Stimulated activated CD8-positive, alpha-beta memory T cell treated with anti-CD3 and anti-CD28 coated beads, Interleukin-12 subunit alpha, Interleukin-12 subunit beta, amount 100 ng/mL, for 1 hour (primary cell): ENCODE data around the gene AAGAB.

Source experiments
- DNase-seq: peaks from one replicate; pipeline ENCODE4 v3.0.0-alpha.2; 2020; ENCODE audit warnings: low read depth

The AAGAB gene

DNA sequence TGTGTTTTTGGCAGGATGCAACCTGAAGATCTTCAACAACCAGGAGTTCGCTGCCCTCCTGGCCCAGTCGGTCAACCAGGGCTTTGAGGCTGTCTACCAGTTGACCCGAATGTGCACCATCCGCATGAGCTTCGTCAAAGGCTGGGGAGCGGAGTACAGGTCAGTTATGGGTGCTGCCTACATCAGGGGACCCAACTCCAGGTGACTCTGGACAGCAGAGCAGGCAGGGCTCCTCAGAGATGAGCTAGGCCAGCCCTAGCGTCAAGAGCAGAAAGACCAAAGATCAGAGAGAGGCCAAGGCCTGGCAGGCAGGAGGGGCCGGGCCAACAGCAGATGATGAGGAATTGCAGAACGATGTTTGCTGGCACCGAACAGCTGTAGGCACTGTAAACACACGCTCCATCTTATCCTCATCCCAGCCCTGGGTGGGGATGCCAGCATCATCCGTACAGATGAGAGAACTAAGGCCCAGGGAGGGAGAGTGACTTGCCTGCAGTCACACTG, 67.1 kb downstream of the AAGAB start:
- DNase-seq: no peak

GRCh38 chr15:67186688-67187087, 67.8 kb downstream of the AAGAB start:
- no peak for DNase-seq

DNA sequence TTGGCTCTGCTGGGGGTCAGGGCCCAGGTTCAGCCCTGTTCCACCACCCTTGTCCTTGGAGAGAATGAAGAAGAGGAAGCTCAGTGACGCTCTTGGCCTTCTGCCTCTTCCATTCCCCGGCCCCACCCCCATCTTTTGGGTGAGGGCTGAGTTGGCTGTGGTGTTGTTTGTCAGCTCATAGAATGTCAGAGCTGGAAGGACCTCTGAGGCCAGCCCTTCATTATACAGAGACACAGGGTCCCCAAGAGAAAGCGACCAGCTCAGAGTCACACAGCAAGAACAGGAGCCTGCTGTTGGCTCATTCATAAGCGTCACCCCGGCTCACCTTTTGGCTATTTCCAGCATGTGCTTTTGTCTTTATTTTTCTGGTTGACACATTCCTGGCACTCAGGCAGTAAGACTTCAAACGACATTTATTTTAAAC, 68.2 kb downstream of the AAGAB start:
- no peak for DNase-seq

GRCh38 chr15:67185621-67186225, 68.7 kb downstream of the AAGAB start:
- DNase-seq: no peak

GRCh38 chr15:67185051-67185450, 69.4 kb downstream of the AAGAB start:
- DNase-seq: no peak

DNA sequence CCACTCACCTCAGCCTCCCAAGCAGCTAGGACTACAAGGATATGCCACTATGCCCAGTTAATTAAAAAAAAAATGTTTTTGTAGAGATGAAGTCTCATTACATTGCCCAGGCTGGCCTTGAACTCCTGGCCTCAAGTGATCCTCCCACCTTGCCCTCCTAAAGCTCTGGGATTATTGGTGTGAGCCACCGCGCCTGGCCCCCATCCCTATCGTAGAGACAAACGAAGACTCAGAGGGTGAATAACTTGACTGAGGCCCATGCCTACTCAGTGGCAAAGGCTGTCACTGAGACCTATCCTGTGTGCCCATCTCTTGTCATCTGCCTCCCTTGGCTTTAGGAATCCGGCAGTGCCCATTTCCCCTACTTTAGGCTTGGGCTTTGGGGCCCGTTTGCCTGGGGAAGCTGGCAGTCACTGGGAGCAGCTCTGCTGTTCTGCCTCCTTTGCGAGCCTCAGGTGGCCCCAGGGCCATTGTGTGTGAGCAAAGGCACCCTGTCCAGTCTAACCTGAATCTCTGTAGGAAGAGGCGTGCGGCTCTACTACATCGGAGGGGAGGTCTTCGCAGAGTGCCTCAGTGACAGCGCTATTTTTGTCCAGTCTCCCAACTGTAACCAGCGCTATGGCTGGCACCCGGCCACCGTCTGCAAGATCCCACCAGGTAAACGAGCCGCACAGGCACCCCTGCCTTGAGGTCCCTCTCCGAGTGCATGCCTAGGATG, 70.1 kb downstream of the AAGAB start:
- DNase-seq: no peak

GRCh38 chr15:67183443-67184169, 70.9 kb downstream of the AAGAB start:
- no peak for DNase-seq

- DNase-seq: no peak
These were observed 73.2 kb downstream of the AAGAB start for GRCh38 chr15:67181221-67181639.

DNA sequence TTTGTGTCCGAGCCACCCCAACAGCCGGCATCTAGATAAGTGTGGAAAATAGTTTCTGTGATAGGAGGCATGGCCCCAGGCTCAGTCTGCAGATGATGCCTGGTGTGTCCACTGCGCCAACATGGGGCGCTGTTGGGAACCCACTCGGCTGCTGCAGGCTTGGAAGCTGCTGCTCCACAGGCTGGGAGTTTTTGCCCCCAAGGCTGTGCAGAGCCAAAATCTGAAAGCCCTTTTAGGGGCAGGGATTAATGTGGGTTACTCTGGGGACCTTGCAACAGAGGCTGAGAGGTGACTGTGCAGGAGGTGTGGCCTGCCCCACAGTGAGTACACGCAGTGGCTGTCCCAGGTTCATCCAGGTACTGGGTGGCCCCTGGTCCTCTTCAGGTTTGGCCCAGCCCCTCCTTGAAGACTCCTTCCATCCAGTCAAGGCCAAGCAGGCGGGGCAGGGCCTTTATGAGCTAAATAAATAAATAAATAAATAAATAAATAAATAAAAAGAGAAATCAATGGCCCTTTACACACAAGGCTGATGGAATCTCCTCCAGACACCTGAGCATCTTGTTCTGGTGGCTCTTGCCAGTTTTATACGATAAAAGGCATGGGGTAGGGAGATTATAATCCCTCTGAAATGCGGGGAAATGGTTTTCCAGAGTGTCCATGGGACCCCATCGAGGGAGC, 73.8 kb downstream of the AAGAB start:
- no peak for DNase-seq

DNA sequence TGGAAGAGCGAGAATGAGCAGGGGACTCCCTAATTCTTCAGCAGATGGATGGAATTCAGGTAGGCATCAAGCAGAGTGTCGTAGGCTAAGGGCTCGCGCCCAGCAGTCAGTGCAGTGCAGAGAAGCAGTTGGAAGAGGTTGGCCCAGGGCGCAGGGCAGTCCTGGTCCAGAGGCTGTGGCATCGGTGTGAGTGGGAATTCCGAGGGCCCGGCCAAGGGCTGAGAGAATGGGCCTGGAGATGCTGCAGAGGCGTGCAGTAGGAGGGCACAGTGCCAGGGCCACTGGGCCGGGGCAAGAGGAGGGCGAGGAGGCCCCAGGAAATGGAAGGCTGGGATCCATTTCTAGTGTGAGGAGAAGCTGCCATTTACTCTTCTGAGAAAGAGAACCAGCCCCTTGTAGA, 74.4 kb downstream of the AAGAB start:
- DNase-seq: no peak

DNA sequence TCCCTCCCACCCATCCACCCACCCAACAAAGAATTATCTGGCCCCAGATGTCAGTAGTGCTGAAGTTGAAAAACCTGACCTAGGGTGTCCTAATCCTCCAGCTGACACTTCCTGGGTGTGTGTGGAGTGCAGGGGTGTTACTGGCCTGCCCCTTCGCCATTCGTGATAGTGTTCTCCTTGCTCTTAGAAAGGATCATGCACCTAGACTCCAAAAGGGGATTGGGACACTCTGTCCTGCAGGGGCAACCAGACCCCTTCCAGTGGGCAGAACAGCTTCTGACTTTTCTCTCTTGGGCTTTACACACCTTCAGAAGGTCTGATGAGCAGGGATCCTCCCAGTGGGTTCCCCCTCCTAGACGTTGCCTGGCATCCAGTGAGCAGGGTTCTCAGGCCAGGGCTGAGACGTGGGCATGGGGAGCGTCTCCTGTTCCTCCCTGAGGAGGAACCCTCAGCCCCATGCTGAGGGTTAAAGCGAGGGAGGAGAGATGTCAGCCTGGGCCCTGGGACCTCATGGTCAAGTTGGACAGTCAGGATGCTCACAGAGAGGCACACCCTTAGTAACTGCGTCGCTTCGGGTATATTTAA, 75.0 kb downstream of the AAGAB start:
- DNase-seq: no peak

DNA sequence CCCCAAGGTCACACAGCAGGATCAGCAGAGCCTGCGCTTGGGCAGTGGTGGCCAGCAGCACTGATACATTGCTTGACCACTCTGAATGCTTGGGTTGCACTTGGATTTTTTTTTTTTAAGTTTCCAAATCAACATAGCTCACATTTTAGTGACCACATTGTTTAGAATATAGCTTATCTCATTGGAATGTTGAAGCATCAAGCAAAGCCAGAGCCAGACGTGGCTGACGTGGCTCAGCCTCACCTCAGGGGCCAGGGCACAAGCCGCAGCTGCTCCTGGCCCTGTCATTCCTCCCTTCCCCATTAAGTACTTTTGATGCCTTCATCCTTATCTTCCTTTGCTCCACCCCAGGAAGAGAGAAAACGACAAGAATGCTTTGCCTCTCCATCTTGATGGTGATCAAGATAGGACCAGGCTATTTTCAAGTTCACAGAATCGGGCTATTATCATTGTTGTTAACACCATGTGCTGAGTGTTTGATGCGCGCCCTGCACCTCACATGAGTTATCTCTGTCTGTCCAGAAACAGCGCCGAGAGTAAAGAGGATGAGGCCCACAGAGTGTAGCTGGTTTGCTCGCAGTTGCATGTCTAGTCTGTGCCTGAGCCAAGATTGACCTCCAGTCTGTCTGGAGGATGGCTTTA, 75.8 kb downstream of the AAGAB start:
- DNase-seq: no peak

DNA sequence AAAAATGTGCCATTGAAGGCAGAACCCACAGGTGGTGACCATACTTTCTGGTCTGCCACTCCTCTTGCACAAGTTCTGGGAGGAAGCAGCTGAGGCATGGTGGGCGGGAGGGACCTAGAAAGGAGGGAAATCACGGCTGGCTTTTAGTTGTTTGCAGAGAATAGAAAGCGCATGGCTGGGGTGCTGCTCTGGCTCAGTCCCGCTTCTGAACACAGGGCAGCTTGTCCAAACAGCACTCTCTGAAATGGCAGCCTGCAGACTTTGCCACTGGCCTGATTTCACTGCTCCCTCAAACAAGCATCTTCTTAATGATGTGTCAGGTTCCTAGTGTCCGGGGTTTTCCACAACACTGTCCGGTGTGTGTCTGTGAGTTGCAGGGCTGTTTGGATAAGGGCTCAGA, 76.7 kb downstream of the AAGAB start:
- no peak for DNase-seq

DNA sequence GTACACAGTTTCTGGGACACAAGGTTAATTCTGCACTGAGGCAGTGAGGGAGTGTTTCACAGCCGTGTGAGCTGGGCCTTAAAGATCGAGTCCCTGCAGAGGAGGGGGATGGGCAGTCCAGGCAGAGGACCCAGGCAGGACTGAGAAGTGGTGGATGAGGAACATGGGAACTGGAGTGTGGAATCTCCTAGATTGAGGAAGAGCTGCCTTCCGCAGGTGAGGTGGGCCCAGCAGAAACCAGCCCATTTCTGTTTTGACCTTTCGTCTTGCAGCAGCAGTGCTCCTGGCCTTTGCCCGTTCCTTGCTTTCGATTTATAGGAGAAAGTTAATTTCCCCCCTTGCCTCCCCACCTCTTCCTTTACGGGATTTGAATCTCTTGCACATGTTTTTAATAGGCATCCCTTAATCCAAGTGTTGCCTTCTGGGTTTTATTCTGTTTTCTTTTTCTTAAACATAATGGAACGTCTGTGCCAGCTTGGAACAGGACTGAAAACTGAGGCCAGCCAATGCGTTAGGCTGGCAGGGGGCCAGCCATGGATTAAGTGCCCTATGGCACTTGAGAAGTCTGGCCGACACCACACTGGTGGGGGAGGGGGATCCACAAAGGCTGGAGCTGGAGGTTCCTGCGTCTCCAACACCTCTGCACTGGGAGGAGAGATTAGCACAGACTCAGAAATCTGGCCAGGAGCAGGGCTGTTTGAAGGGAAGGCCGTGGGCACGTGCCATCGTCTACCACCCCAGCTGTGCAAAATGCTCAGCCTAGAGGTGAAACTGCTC, 78.1 kb downstream of the AAGAB start:
- no peak for DNase-seq

DNA sequence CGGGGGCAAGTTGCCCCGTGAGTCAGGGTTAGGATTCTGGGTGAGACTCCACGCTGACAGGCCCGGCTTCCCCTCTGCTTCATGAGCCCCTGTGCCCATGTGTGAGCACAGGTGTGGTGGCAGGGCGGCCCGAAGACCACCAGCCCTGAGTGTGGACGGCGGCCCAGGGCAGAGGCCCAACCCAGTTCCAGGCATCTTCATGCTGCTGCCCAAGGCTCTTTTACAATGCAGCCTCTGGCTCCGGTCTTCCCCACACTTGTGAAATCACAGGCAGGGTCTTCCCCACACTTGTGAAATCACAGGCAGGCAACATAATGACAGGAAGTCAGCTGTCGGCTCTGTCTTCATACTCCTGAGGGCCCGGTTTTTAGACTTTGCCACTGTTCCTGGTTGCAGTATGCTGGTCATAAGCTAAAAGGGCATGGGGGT, 78.8 kb downstream of the AAGAB start:
- no peak for DNase-seq

DNA sequence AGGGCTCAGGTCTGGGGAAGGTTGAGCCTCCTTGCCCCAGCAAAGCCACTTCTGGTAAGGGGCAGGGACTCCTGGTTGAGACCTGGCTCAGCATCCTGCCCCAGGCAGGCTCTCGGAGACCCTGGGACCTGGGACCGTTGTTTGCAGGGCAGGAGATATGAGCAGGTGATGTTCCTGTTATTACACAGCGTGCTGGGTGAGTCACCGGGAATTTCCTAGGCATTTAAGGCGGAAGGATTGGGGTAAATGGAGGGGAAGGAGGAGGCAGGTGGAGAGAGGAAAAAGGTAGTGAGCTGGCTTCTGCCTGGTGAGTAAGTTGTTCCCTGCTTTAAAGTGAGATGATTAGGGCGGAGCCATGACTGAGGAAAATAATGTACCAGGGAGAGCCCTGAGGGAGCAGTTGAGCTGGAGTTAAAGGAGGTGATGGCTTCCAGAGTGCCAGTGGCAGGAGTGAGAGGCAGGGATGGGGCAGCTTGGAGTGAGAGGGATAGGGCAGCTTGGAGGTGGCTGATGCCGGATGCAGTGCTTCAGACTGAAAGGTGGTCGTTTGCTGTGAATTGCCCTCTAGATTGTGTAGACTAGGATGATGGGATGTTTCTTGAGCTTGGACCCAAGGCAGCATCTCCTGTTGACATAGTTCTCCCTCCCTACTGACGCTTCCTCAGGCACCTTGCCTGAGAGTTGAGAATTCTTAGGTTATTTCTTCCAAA, 79.4 kb downstream of the AAGAB start:
- no peak for DNase-seq

DNA sequence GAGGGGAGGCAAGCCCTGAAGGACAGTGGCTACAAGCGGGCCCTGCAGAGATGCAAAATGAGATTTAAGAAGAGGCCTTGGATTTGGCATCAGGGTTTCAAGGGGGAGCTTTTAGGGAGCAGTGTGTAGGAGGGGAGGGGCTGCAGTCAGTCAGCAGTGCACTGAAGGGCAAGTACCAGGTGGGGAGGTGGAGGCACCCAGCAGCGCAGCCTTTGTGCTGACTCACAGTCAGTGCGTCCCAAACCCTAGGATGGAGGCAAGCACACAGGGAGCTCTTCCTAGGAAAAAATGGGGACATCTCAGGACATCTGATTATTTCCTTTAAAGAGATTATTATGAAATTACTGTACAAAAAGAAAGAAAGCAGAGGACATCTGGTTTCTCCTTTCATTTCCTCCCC, 80.0 kb downstream of the AAGAB start:
- no peak for DNase-seq

GRCh38 chr15:67173786-67174185, 80.7 kb downstream of the AAGAB start:
- DNase-seq: no peak

GRCh38 chr15:67173005-67173404, 81.5 kb downstream of the AAGAB start:
- no peak for DNase-seq

GRCh38 chr15:67172172-67172571, 82.3 kb downstream of the AAGAB start:
- no peak for DNase-seq
